Endothelial cell of umbilical vein (primary cell): Measurements from ENCODE around the gene PARP1. TPM values are rescaled to one million over a fixed set of nuclear protein-coding genes. Genes with fewer than 3 reads are reported as not detected.

Source experiments
- BruUV-seq: library from RNA; stranded (reverse); fragments of 400-500 nt; replicated peaks from 2 replicates; lab custom pipeline; 2021; lab: Mats Ljungman, UMichigan
- CTCF ChIA-PET: fragments of 300-600, 350-600 bp; sonication (Branson Sonifier 250); formaldehyde crosslinking; loops from one replicate; lab custom pipeline; 2021; ENCODE audit warnings: antibody characterized with exemption, inconsistent platforms; lab: Charles Lee
- POLR2A ChIA-PET: fragments of 300-600, 350-600 bp; sonication (Branson Sonifier 250); formaldehyde crosslinking; loops from one replicate; lab custom pipeline; 2021; ENCODE audit warnings: antibody characterized with exemption, inconsistent platforms; lab: Charles Lee
- DNase-seq: peaks from one replicate; pipeline ENCODE4 v3.0.0-alpha.2; 2011; ENCODE audit warnings: low read depth, low spot score
- FAIRE-seq: peaks from 2 replicates; lab custom pipeline; 2011; peaks lifted over from hg19 to GRCh38; lab: Jason Lieb, UNC
- H2AFZ ChIP-seq: 2 replicates; pipeline ENCODE4 v1.6.0; 2012; ENCODE audit warnings: low read depth, low read length, control low read depth, inconsistent platforms
- H3K27ac ChIP-seq: 2 replicates; pipeline ENCODE4 v1.5.1; 2011; ENCODE audit warnings: low read depth, mild to moderate bottlenecking, control low read depth, low read length, moderate library complexity; ENCODE audit not compliant: insufficient read depth
- H3K27me3 ChIP-seq, 2 experiments: 2 replicates each; pipeline versions ENCODE4 v1.6.0 to v1.6.1; 2011; ENCODE audit warnings: low read length in 2 of 2, mixed read lengths in 1 of 2; ENCODE audit not compliant: control insufficient read depth in 2 of 2, insufficient read depth in 2 of 2
- H3K36me3 ChIP-seq, 2 experiments: 2 replicates in 1 of 2; 3 replicates in 1 of 2; pipeline ENCODE4 v1.5.1; 2011; ENCODE audit warnings: low read length in 2 of 2, mild to moderate bottlenecking in 1 of 2, moderate library complexity in 1 of 2; ENCODE audit not compliant: control insufficient read depth in 2 of 2, insufficient read depth in 2 of 2; ENCODE audit errors: extremely low read depth in 1 of 2
- H3K4me1 ChIP-seq: 3 replicates; pipeline ENCODE4 v1.5.1; 2011; ENCODE audit warnings: mild to moderate bottlenecking, low read length; ENCODE audit not compliant: control insufficient read depth, insufficient read depth; ENCODE audit errors: extremely low read depth
- H3K4me2 ChIP-seq: 2 replicates; pipeline ENCODE4 v1.6.1; 2011; ENCODE audit warnings: low read length, control low read depth, mixed read lengths; ENCODE audit not compliant: insufficient read depth
- H3K4me3 ChIP-seq, 3 experiments: fragments of 200-600 bp in 1 of 3; sonication (generic), shearing (Covaris generic) in 1 of 3; replicated peaks in 1 of 3; 2 replicates each; pipeline ENCODE4 v1.5.1; 2011 to 2016; ENCODE audit warnings: control low read depth in 3 of 3, low read length in 3 of 3, mild to moderate bottlenecking in 2 of 3, inconsistent platforms in 1 of 3, low read depth in 1 of 3, moderate library complexity in 1 of 3; ENCODE audit not compliant: insufficient read depth in 1 of 3
- H3K79me2 ChIP-seq: 2 replicates; pipeline ENCODE4 v1.6.0; 2012; ENCODE audit warnings: low read length, inconsistent platforms; ENCODE audit not compliant: control insufficient read depth, insufficient read depth
- H3K9ac ChIP-seq: replicated peaks from 2 replicates; pipeline ENCODE3; 2011; ENCODE audit warnings: low read length, control low read depth; ENCODE audit not compliant: insufficient read depth; ENCODE audit errors: extremely low read depth
- H3K9me1 ChIP-seq: replicated peaks from 3 replicates; pipeline ENCODE4 v1.6.0; 2011; ENCODE audit warnings: mild to moderate bottlenecking, low read length; ENCODE audit not compliant: control insufficient read depth, insufficient read depth; ENCODE audit errors: extremely low read depth
- H3K9me3 ChIP-seq: replicated peaks from 2 replicates; pipeline ENCODE4 v1.5.1; 2012; ENCODE audit warnings: low read length, inconsistent platforms; ENCODE audit not compliant: control insufficient read depth, insufficient read depth
- H4K20me1 ChIP-seq: replicated peaks from 2 replicates; pipeline ENCODE3; 2011; ENCODE audit warnings: mild to moderate bottlenecking, low read length; ENCODE audit not compliant: control insufficient read depth, insufficient read depth; ENCODE audit errors: extremely low read depth
- CTCF ChIP-seq, 2 donors: IDR thresholded peaks; 1 replicate in 1 of 2; 2 replicates in 1 of 2; pipeline ENCODE4 v1.5.1; 2011; ENCODE audit warnings: low read length in 2 of 2, mild to moderate bottlenecking in 2 of 2, moderate library complexity in 2 of 2, control low read depth in 1 of 2, inconsistent platforms in 1 of 2, low read depth in 1 of 2; ENCODE audit not compliant: insufficient read depth in 1 of 2; ENCODE audit errors: extremely low read depth in 1 of 2
- EZH2 ChIP-seq: IDR thresholded peaks from 2 replicates; pipeline ENCODE4 v1.6.1; 2012; ENCODE audit warnings: borderline replicate concordance, low read depth, mild to moderate bottlenecking, moderate library complexity, low read length, inconsistent platforms; ENCODE audit not compliant: severe bottlenecking
- FOS ChIP-seq: IDR thresholded peaks from 2 replicates; pipeline ENCODE4 v1.6.1; 2011; ENCODE audit warnings: mild to moderate bottlenecking, low read length, moderate library complexity, borderline replicate concordance; ENCODE audit not compliant: insufficient read depth
- GATA2 ChIP-seq: IDR thresholded peaks from 2 replicates; pipeline ENCODE4 v1.7.0; 2011; ENCODE audit warnings: low read depth, mild to moderate bottlenecking, moderate library complexity, mixed read lengths, low read length; ENCODE audit not compliant: insufficient read length, insufficient read depth
- JUN ChIP-seq: IDR thresholded peaks from 2 replicates; pipeline ENCODE4 v1.6.1; 2011; ENCODE audit warnings: borderline replicate concordance, low read depth; ENCODE audit not compliant: insufficient read length, insufficient read depth
- MAX ChIP-seq: IDR thresholded peaks from 2 replicates; pipeline ENCODE4 v1.6.1; 2011; ENCODE audit not compliant: insufficient read depth, insufficient read length
- MYC ChIP-seq: IDR thresholded peaks from one replicate; pipeline ENCODE4 v1.6.1; 2011; ENCODE audit warnings: mild to moderate bottlenecking, low read depth, low read length
- POLR2A ChIP-seq: IDR thresholded peaks from 2 replicates; pipeline ENCODE4 v1.6.1; 2012; ENCODE audit warnings: low read depth, mild to moderate bottlenecking, control low read depth, low read length
- POLR2AphosphoS5 ChIP-seq: IDR thresholded peaks from 2 replicates; pipeline ENCODE4 v1.6.1; 2012; ENCODE audit warnings: low read depth, mild to moderate bottlenecking, control low read depth, low read length, moderate library complexity; ENCODE audit not compliant: insufficient read depth
- dilution Hi-C: fragments of 300-500 bp; cut with MboI; formaldehyde crosslinking; loops from one replicate; pipeline ENCODE4 v1.15.0; 2019; ENCODE audit warnings: low sequenced_read_pairs; ENCODE audit not compliant: extremely low pct_ligation_motif_present
- intact Hi-C: fragments of 100-400 bp; cut with micrococcal nuclease; formaldehyde crosslinking; loops from one replicate; pipeline ENCODE4 v1.10.0; 2022
- polyA plus RNA-seq, 4 experiments: library from polyadenylated mRNA; depleted of rRNA in 3 of 4; stranded (reverse) in 3 of 4; unstranded in 1 of 4; fragments of >200 nt; gene quantifications; 2 replicates each; pipeline versions ENCODE4 v1.2.1 to v1.2.3, GENCODE V29; 2011 to 2012; ENCODE audit warnings: missing spikeins in 1 of 4
- total RNA-seq: library from RNA; stranded (reverse); gene quantifications from 2 replicates; pipeline ENCODE4 v1.2.3, GENCODE V29; 2021

Gene PARP1
- total and polyA plus RNA-seq, 2 donors (not counting 3 experiments of a cell fraction or from before 2014, with no cell fraction given) = 136 to 160 TPM

- H3K4me1 ChIP-seq = no peaks in the 10 kb centered on the region
- H4K20me1 ChIP-seq = no peaks in the 10 kb centered on the region
- intact Hi-C loops = no loop called here
- H3K9ac ChIP-seq = no peak overlapping the region
- ChIA-PET POLR2A (no interaction called here), CTCF (no interaction called here)
- no peak for TF ChIP-seq POLR2A
- no peak for TF ChIP-seq CTCF (IDR thresholded peaks at IDR 0.05; ENCODE audit: extremely low read depth in 1 of 2, insufficient read depth in 1 of 2, low read depth in 1 of 2, low read length in 2 of 2)
- no peak for TF ChIP-seq GATA2
- no peak for TF ChIP-seq JUN
- no peak for TF ChIP-seq FOS
- no peak for TF ChIP-seq EZH2
- no peak for TF ChIP-seq MAX
- TF ChIP-seq POLR2AphosphoS5 = no peak
- no peak for TF ChIP-seq MYC
- DNase-seq (no peak), FAIRE-seq (no peak)
- no peaks in the 10 kb centered on the region for H3K9me3 ChIP-seq
- BruUV-seq = no TSS peak
- dilution Hi-C loops = no loop called here
- H3K4me2 ChIP-seq = no peak overlapping the region
- no peak overlapping the region for H3K4me3 ChIP-seq
- no peaks in the 10 kb centered on the region for H3K79me2 ChIP-seq
- H3K27me3 ChIP-seq = peaks cover 0 to 7% of the 10 kb centered on the region in 2 experiments
- H3K27ac ChIP-seq = no peak overlapping the region
- H2AFZ ChIP-seq = no peak overlapping the region
- no peaks in the 10 kb centered on the region for H3K9me1 ChIP-seq
- H3K36me3 ChIP-seq = no peaks in the 10 kb centered on the region
These were observed 35.1 kb upstream of the PARP1 start for GRCh38 chr1:226443033-226443432.
